GM19025 (cell line): Measurements from ENCODE around the gene PRR16.
"Not testable (repeated sequence)": the region's sequence is repeated elsewhere in the genome, so short reads cannot be mapped to it uniquely, and the experiment has no call there.

Experiments
- ATAC-seq: cut with Tn5 transposase; IDR thresholded peaks from one replicate; pipeline ENCODE4 v1.9.1; 2021; ENCODE audit warnings: mild to moderate bottlenecking, low read depth, moderate library complexity; ENCODE audit not compliant: unreplicated experiment

PRR16 gene

DNA sequence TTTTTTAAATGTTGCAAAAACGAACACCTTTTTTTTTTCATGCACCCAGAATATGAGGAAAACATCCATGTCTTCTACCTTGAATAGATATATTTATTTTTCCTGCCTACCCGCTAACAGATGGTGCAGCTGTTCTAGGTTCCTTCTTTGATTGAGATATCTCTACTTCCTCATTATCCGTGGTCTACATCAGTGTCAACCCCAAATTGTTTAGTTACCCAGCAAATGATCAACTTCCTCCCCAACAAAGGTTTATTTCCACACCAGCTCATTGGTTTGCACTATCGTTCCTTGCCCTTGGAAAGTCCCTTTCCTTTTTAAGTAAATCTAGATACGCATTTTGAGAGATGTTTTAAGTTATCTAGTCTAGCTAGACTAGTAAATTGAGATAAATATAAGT, 166.4 kb downstream of the PRR16 start:
- no peak for ATAC-seq

DNA sequence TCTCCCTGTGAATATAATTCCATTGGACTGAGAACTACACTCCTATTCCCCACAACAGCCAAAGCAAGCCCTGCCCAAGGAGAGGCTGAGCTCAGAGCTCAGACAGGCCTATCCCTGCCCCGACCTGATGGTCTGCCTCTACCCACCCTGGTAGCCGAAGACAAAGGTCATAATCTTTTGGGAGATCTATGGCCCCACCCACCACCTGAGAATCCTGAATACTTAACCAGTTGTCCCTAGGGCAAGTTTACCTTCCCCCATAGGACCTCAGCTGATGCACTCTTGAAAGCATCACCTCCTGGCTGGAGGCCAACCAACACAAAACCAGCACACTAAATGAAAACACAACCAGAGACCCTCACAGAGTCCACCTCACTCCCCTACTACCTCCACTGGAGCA, 167.5 kb downstream of the PRR16 start:
- ATAC-seq: no peak

GRCh38 chr5:120632430-120632829, 168.3 kb downstream of the PRR16 start:
- ATAC-seq: no peak

- ATAC-seq: no peak
These were observed 174.3 kb downstream of the PRR16 start for GRCh38 chr5:120638449-120638848.

DNA sequence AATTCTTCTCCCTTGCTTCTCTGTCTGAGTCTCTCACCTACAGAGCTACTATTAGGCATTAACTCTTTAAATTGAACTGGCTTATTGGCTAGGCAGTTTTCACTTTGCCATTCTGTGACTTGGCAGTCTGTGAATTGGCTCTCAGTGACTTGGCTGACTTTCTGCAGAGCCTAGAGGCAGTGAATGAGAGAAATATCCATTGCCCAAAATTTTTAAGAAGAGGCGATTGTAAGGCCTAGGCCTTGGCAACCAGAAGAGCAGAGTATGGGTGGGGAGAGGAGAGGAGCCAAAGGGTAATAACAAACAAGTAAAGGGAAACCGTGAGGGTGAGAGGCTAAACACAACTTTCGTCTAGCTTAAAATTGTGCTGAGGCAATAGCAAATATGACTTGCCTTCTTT, 176.7 kb downstream of the PRR16 start:
- no peak for ATAC-seq

DNA sequence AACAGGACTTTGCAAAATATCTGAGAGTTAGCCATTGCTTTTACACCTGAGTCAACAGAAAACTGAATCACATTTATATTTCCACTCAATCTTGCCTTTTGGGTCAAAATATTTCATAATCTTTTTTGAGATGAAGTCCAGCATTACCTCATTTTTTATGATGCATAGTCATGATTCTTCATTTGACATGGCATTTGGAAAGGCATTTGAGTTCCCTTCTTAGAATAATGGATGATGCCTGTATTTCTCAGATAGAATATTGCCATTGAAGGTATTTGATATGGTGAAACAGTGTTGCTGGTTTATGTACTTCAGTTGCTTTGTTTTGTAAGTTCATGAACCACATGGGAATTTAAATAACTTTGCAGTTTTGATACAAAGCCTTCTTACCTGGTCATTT, 180.4 kb downstream of the PRR16 start:
- no peak for ATAC-seq

DNA sequence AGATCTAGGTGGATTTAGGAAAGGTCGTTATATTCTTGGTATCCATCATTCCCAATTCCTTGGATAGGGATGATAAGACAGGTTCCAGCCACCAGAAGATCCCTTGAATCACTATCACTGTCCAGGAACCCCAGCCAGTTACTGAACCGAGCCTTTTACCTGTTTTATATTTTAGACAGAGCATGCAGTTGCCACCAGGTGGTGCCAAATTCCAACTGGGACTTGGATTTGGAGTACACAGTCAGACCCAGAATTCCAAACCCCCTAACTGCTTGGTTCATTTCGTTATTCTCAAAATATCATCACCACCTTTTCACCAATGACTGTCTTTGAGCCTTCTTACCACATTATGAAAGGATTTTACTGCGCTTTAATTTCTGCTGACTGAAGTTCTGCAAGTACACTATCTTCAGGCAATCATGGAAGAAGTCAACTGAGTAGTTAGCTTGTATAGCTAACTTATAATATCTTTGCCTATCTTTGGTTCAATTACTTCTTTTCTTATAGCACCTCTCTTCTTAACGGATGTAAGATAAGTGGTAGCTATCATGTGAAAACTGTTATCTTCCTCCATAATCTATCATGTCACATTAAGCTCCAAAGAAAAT, 191.8 kb downstream of the PRR16 start:
- ATAC-seq: peak; percentile 76

GRCh38 chr5:120657104-120657503, 193.0 kb downstream of the PRR16 start:
- no peak for ATAC-seq

GRCh38 chr5:120677481-120677880, 213.4 kb downstream of the PRR16 start:
- no peak for ATAC-seq

DNA sequence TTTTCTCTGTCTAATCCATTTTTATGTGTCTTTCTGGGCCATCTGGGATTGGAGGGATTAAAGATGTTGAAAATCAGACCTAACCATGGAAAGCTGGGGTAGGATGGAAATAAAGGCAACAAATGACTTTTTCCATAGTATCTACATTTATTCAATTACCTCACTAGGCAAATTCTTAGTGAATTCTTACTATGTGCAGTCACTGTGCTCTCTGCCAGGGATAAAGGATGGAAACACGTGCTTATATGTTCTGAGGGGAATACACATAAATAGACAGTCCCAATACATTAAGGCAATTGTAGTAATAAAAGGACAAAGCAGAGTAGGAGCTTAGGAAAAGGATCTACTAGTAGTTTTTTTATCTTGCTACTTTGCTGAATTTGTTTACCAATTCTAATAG, 214.2 kb downstream of the PRR16 start:
- ATAC-seq: no peak

- no peak for ATAC-seq
These were observed 218.8 kb downstream of the PRR16 start for GRCh38 chr5:120682851-120683250.

DNA sequence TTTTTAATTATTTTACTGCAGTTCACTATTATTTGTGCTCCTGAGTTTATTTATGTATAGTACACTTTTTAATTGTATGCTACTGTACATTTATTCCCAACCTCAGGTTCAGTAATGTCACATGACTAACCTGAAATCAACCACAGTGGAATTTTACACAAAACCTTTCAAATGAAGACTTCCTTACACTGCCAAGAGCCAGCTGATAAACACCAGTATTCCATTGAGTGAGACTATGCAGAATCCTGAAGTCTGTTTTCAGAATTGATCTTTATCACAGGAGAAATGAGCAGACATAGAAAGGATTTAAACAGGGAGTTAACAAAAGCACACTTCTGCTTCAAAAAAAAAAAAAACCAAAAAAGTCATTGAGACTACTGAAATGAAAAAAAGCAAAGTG, 219.5 kb downstream of the PRR16 start:
- no peak for ATAC-seq

DNA sequence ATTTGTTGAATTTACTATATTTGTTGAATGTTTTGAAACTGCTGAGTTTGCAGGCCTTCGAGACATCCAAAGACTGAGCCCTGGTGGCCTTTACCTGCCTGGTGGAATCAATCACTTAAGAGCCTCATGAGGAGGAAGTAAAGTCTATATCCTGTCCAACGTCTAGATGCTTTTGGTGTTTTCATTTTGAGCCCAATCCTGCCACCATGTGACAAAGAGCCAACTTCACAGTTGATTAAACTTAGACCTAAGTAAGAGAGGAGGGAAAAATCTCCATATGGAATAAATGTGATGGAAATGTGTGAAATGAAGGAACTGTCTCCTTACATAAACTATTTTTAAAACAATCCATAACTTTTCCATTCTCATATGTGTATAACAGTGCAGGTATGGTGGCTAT, 220.1 kb downstream of the PRR16 start:
- no peak for ATAC-seq

- no peak for ATAC-seq
These were observed 220.8 kb downstream of the PRR16 start for GRCh38 chr5:120684749-120685415.

- no peak for ATAC-seq
These were observed 226.7 kb downstream of the PRR16 start for GRCh38 chr5:120690621-120691407.

GRCh38 chr5:120692325-120692724, 228.2 kb downstream of the PRR16 start:
- ATAC-seq: no peak

DNA sequence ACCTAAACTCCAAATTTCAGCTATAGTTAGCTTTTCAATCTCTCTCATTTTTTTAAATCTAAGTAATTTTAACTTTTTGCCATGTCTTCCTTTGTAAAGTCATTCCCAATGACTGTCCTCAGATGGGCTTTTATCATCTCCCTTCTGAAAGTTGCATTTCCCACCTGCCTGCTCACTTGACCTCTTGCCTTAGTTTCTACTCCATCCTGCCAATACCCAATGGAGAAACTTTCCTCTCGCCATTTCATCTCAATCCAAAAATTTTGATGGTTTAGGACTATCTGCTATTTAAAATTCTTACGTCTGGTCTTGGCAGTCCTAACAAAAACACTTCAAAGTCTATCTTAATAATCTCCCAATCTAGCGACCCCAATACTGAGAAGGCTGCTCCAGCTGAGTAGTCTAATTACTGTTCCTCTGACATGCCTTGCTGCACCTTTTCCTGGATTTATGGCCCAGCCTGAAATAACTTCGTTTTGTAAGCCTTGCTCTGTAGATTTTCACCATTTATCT, 231.3 kb downstream of the PRR16 start:
- ATAC-seq: no peak

GRCh38 chr5:120697147-120697546, 233.0 kb downstream of the PRR16 start:
- no peak for ATAC-seq

- ATAC-seq: not testable (repeated sequence)
These were observed 233.7 kb downstream of the PRR16 start for GRCh38 chr5:120697670-120698327.

DNA sequence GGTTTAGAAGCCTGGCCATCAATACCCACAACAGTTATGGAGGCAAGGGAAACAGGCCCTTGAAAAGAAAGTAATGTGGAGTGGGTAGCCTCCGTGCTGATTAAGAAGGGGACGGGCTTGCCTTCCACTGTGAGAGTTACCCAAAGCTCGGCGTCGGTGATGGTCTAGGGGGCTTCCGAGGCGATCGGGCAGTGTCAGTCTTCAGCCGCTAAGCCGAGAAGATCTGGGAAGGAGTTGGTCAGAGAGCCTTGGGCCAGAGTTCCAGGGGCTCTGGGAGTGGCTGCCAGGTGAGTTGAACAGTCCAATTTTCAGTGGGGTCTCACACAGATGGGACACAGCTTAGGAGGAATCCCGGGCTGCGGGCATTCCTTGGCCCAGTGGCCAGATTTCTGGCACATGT, 236.6 kb downstream of the PRR16 start:
- not testable (repeated sequence) for ATAC-seq
